HepG2 (cell line): ENCODE measurements around the gene KCNAB1. TPM values are rescaled to one million over a fixed set of nuclear protein-coding genes. Genes with fewer than 3 reads are reported as not detected.

Source experiments
- ATAC-seq: fragments of 200-7000 bp; cut with Tn5 transposase; 3 replicates; pipeline ENCODE4 v1.9.1; 2020; ENCODE audit warnings: mild to moderate bottlenecking, moderate library complexity
- BruUV-seq: library from RNA; stranded (reverse); fragments of 400-500 nt; replicated peaks from 2 replicates; lab custom pipeline; 2021; lab: Mats Ljungman, UMichigan
- CTCF ChIA-PET: fragments of 300-600 bp; formaldehyde crosslinking; extraction: SDS; loops from one replicate; lab custom pipeline; 2021; ENCODE audit warnings: low total read pairs, inconsistent platforms, low intra/inter-chr PET ratio; lab: Yijun Ruan, JAX
- POLR2A ChIA-PET: fragments of 350-600 bp; sonication (Branson Sonifier 250); formaldehyde crosslinking; loops from one replicate; lab custom pipeline; 2020; ENCODE audit warnings: antibody characterized with exemption, inconsistent platforms; lab: Yijun Ruan, JAX
- DNase-seq: peaks from one replicate; pipeline ENCODE4 v3.0.0-alpha.2; 2015; ENCODE audit warnings: low spot score
- FAIRE-seq: peaks from 3 replicates; lab custom pipeline; 2011; peaks lifted over from hg19 to GRCh38; lab: Jason Lieb, UNC
- H2AFZ ChIP-seq: one replicate; pipeline ENCODE4 v1.6.1; 2011; ENCODE audit warnings: low read length, inconsistent platforms
- H3K27ac ChIP-seq: fragments of 300-600 bp; 3 replicates; pipeline ENCODE4 v1.8.0; 2011; ENCODE audit warnings: mixed run types, mild to moderate bottlenecking, mixed read lengths, low read length, inconsistent platforms; ENCODE audit not compliant: insufficient read depth; ENCODE audit errors: extremely low read length
- H3K27me3 ChIP-seq, 2 experiments: fragments of 200-600 bp in 1 of 2; 2 replicates in 1 of 2; 3 replicates in 1 of 2; pipeline versions ENCODE4 v1.6.0 to v1.8.0; 2011; ENCODE audit warnings: low read length in 2 of 2, mild to moderate bottlenecking in 2 of 2, moderate library complexity in 2 of 2, inconsistent platforms in 1 of 2; ENCODE audit not compliant: insufficient read depth in 2 of 2, control insufficient read depth in 1 of 2
- H3K36me3 ChIP-seq, 2 experiments: fragments of 200-600 bp in 1 of 2; replicated peaks in 1 of 2; 2 replicates in 1 of 2; 3 replicates in 1 of 2; pipeline versions ENCODE4 v1.5.1 to v1.8.0; 2011; ENCODE audit warnings: low read length in 2 of 2, inconsistent platforms in 1 of 2; ENCODE audit not compliant: insufficient read depth in 2 of 2, control insufficient read depth in 1 of 2
- H3K4me1 ChIP-seq: 2 replicates; pipeline ENCODE4 v1.5.1; 2012; ENCODE audit warnings: low read length, inconsistent platforms; ENCODE audit not compliant: insufficient read depth
- H3K4me2 ChIP-seq: 2 replicates; pipeline ENCODE4 v1.6.0; 2011; ENCODE audit warnings: low read depth, low read length, inconsistent platforms
- H3K4me3 ChIP-seq, 3 experiments: fragments of 200-600 bp in 1 of 3; sonication (generic), shearing (Covaris generic) in 1 of 3; replicated peaks in 1 of 3; 2 replicates each; pipeline ENCODE4 v1.5.1; 2011 to 2016; ENCODE audit warnings: low read length in 3 of 3, inconsistent platforms in 2 of 3, low read depth in 2 of 3, mild to moderate bottlenecking in 2 of 3, control low read depth in 1 of 3, mixed read lengths in 1 of 3; ENCODE audit not compliant: insufficient read depth in 1 of 3
- H3K79me2 ChIP-seq: one replicate; pipeline ENCODE4 v1.6.1; 2011; ENCODE audit warnings: low read length, inconsistent platforms; ENCODE audit not compliant: insufficient read depth
- H3K9ac ChIP-seq: 2 replicates; pipeline ENCODE4 v1.6.0; 2011; ENCODE audit warnings: mild to moderate bottlenecking, low read depth, low read length, inconsistent platforms; ENCODE audit not compliant: insufficient read depth
- H3K9me3 ChIP-seq: 2 replicates; pipeline ENCODE4 v1.5.1; 2012; ENCODE audit warnings: mild to moderate bottlenecking, low read length
- H4K20me1 ChIP-seq: 2 replicates; pipeline ENCODE4 v1.6.0; 2011; ENCODE audit warnings: inconsistent platforms, mild to moderate bottlenecking, low read length, moderate library complexity; ENCODE audit not compliant: insufficient read depth
- FOSL2 ChIP-seq: sonication (generic); formaldehyde crosslinking; IDR thresholded peaks from 2 replicates; pipeline ENCODE4 v1.4.0; 2020; ENCODE audit warnings: missing genetic modification reagents
- MAFK ChIP-seq, 2 experiments: IDR thresholded peaks in 1 of 2; conservative IDR thresholded peaks in 1 of 2; 2 replicates each; pipeline ENCODE4 v1.6.1; 2011; ENCODE audit warnings: improper control_type of control experiment in 2 of 2, low read length in 2 of 2
- NCOR1 ChIP-seq: fragments of 200-600 bp; sonication (generic); IDR thresholded peaks from 2 replicates; pipeline ENCODE4 v1.7.0; 2017; ENCODE audit warnings: antibody characterized with exemption, low read length, borderline replicate concordance
- RFX5 ChIP-seq: IDR thresholded peaks from 2 replicates; pipeline ENCODE4 v1.6.1; 2011; ENCODE audit warnings: low read depth, low read length, improper control_type of control experiment
- SRSF9 ChIP-seq: fragments of 200-400 bp; formaldehyde crosslinking; IDR thresholded peaks from 2 replicates; pipeline ENCODE4 v1.6.1; 2018; ENCODE audit warnings: borderline replicate concordance, mild to moderate bottlenecking, low read depth, low read length; ENCODE audit not compliant: insufficient read depth, poor library complexity, severe bottlenecking
- ZNF451 ChIP-seq: sonication (generic); formaldehyde crosslinking; IDR thresholded peaks from 2 replicates; pipeline ENCODE4 v1.5.0; 2020; ENCODE audit warnings: mild to moderate bottlenecking, missing genetic modification reagents
- WGBS: methylation state at CpG from one replicate; pipeline ENCODE4 v1.1.6; 2017; ENCODE audit warnings: low lambda C conversion rate; 5-methylcytosine and 5-hydroxymethylcytosine counted together
- in situ Hi-C: cut with HindIII; loops from 2 replicates; pipeline ENCODE4 v1.10.0; 2017; ENCODE audit warnings: low pct_unique_long_range_greater_than_20kb; ENCODE audit not compliant: extremely low pct_ligation_motif_present
- intact Hi-C: fragments of 100-400 bp; cut with micrococcal nuclease; formaldehyde crosslinking; loops from one replicate; pipeline ENCODE4 v1.10.0; 2022; ENCODE audit not compliant: unreplicated experiment
- polyA plus RNA-seq, 8 experiments: library from polyadenylated mRNA; depleted of rRNA in 3 of 8; stranded (reverse) in 7 of 8; unstranded in 1 of 8; fragments of >200 nt; fragmentation: Illumina TruSeq in 4 of 8; extraction: Trizol in 4 of 8; gene quantifications; 2 replicates each; pipeline versions ENCODE4 v1.2.1 to v1.2.3, GENCODE V29; 2011 to 2016; ENCODE audit warnings: low read depth in 4 of 8, missing spikeins in 1 of 8, mixed read lengths in 1 of 8; ENCODE audit not compliant: insufficient read depth in 1 of 8
- total RNA-seq, 5 experiments: library from RNA; depleted of rRNA; stranded (reverse); fragments of >200 nt; fragmentation: Illumina TruSeq; extraction: Trizol; gene quantifications; 2 replicates each; pipeline ENCODE4 v1.2.3, GENCODE V29; 2016; ENCODE audit warnings: low read depth in 1 of 5
- TF ChIP-seq, protein P1 (sequence below): sonication (generic); formaldehyde crosslinking; IDR thresholded peaks from 2 replicates; pipeline ENCODE4 v1.5.0; 2020; ENCODE audit warnings: missing genetic modification reagents, mild to moderate bottlenecking, borderline replicate concordance

Gene KCNAB1
- total and polyA plus RNA-seq, 2 of the 13 experiments (the other 11 are each of a cell fraction or from before 2014, with no cell fraction given): not detected

- TF ChIP-seq NCOR1: no peak
- peak; percentile 34; the same call in 1 of the 2 replicates for TF ChIP-seq FOSL2 (CRISPR knock-in tag)
- WGBS: 2% methylated on average over 4 of the region's 4 CpGs
- no peaks in the 10 kb centered on the region for H3K36me3 ChIP-seq
- peak; percentile 28 for DNase-seq
- H3K4me1 ChIP-seq: no peaks in the 10 kb centered on the region
- no peak for FAIRE-seq
- no peaks in the 10 kb centered on the region for H4K20me1 ChIP-seq
- H3K4me3 ChIP-seq: no peak overlapping the region
- POLR2A ChIA-PET: no interaction called here
- H3K4me2 ChIP-seq: no peak overlapping the region
- CTCF ChIA-PET: no interaction called here
- H3K79me2 ChIP-seq: no peaks in the 10 kb centered on the region
- no peak overlapping the region for H2AFZ ChIP-seq
- no peaks in the 10 kb centered on the region; a peak in 2 of 5 replicates for H3K27me3 ChIP-seq
- in situ Hi-C loops (no loop called here), intact Hi-C loops (no loop called here)
- H3K9ac ChIP-seq: no peak overlapping the region
- no peak overlapping the region for H3K27ac ChIP-seq
- ATAC-seq: no peak
- no TSS peak for BruUV-seq
- H3K9me3 ChIP-seq: no peaks in the 10 kb centered on the region
These were observed 197.2 kb downstream of the KCNAB1 start for GRCh38 chr3:156317462-156318074.

GRCh38 chr3:156321945-156322344 lies 201.6 kb downstream of the KCNAB1 start:
- H3K4me2 ChIP-seq: no peak overlapping the region
- no TSS peak for BruUV-seq
- no peak overlapping the region for H3K9ac ChIP-seq
- no peaks in the 10 kb centered on the region for H3K79me2 ChIP-seq
- DNase-seq (no peak), FAIRE-seq (no peak), ATAC-seq (no peak)
- in situ Hi-C loops (no loop called here), intact Hi-C loops (no loop called here)
- CTCF ChIA-PET: no interaction called here
- no peak overlapping the region for H3K27ac ChIP-seq
- TF ChIP-seq RFX5: no peak
- TF ChIP-seq, protein P1, sequence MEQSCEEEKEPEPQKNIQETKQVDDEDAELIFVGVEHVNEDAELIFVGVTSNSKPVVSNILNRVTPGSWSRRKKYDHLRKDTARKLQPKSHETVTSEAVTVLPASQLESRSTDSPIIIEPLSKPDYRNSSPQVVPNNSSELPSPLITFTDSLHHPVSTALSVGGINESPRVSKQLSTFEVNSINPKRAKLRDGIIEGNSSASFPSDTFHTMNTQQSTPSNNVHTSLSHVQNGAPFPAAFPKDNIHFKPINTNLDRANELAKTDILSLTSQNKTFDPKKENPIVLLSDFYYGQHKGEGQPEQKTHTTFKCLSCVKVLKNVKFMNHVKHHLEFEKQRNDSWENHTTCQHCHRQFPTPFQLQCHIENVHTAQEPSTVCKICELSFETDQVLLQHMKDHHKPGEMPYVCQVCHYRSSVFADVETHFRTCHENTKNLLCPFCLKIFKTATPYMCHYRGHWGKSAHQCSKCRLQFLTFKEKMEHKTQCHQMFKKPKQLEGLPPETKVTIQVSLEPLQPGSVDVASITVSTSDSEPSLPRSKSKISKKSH (CRISPR knock-in tag): no peak
- no peak for TF ChIP-seq ZNF451 (CRISPR knock-in tag)
- peak in 1 of 2 experiments; percentile 31; a peak in 2 of 4 replicates for TF ChIP-seq MAFK (conservative IDR thresholded peaks at IDR 0.05 in 1 of 2, IDR thresholded peaks at IDR 0.05 in 1 of 2; ENCODE audit: low read length in 2 of 2)
- no peak for TF ChIP-seq SRSF9
- H3K4me1 ChIP-seq: no peaks in the 10 kb centered on the region
- H3K4me3 ChIP-seq: no peak overlapping the region
- H4K20me1 ChIP-seq: no peaks in the 10 kb centered on the region
- no peaks in the 10 kb centered on the region for H3K36me3 ChIP-seq
- POLR2A ChIA-PET: no interaction called here
- no peaks in the 10 kb centered on the region; a peak in 1 of 5 replicates for H3K27me3 ChIP-seq
- no peak overlapping the region for H2AFZ ChIP-seq
- no peaks in the 10 kb centered on the region for H3K9me3 ChIP-seq
- 0% methylated on average over 2 of the region's 4 CpGs for WGBS
